ENCODE data around the gene NTM.
A peak's percentile ranks its signal among the peaks of the same experiment; 100 is the strongest.

The NTM gene

GRCh38 chr11:131687291-131688047, 317.1 kb downstream of the NTM start:
- TF ChIP-seq, protein P1, sequence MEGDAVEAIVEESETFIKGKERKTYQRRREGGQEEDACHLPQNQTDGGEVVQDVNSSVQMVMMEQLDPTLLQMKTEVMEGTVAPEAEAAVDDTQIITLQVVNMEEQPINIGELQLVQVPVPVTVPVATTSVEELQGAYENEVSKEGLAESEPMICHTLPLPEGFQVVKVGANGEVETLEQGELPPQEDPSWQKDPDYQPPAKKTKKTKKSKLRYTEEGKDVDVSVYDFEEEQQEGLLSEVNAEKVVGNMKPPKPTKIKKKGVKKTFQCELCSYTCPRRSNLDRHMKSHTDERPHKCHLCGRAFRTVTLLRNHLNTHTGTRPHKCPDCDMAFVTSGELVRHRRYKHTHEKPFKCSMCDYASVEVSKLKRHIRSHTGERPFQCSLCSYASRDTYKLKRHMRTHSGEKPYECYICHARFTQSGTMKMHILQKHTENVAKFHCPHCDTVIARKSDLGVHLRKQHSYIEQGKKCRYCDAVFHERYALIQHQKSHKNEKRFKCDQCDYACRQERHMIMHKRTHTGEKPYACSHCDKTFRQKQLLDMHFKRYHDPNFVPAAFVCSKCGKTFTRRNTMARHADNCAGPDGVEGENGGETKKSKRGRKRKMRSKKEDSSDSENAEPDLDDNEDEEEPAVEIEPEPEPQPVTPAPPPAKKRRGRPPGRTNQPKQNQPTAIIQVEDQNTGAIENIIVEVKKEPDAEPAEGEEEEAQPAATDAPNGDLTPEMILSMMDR (conservative IDR thresholded peaks at IDR 0.05; ENCODE audit: low read length): no peak
- no peak for DNase-seq (ENCODE audit: low read depth)
- no peak overlapping the region for H3K4me3 ChIP-seq (ENCODE audit: low read length)

DNA sequence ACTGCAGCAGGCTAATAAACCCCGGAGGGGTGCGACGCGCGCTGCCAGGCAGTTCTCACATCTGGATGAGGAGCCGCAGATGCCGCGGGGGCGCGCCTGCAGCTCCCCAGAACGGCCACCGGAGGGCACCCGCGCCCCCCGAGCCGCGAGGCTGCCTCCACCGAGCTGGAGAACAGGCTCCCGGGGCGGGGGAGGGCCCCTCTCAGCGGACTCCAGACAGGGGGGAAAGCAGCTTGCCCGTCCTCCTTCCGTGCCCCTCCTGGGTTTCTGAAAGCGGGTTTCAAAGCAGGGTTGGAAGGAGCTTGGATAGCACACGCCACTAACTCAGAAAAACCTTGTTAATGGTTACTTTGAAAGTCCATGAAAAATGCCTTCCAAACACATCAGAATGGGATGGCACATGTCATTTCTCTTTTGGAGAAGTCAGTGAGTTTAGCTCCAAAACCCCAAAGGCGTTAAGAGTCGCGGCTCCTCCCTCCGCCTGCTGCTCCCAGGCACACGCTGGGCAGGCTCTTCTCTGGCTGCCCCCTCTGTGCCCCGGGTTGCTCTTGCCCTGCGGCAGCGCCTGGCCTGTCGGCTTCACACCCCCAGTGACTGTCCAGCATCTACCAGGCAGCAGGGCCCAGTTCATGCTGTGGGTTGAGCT, 317.8 kb downstream of the NTM start:
- peak overlapping the region; percentile 52 for H3K4me3 ChIP-seq (ENCODE audit: low read length)
- TF ChIP-seq, protein P1 (conservative IDR thresholded peaks at IDR 0.05; ENCODE audit: low read length): peak; percentile 71
- peak; percentile 55 for DNase-seq (ENCODE audit: low read depth)

GRCh38 chr11:131689049-131689925, 318.9 kb downstream of the NTM start:
- DNase-seq (ENCODE audit: low read depth): no peak
- TF ChIP-seq, protein P1 (conservative IDR thresholded peaks at IDR 0.05; ENCODE audit: low read length): no peak
- no peak overlapping the region for H3K4me3 ChIP-seq (ENCODE audit: low read length)

- no peak overlapping the region for H3K4me3 ChIP-seq (ENCODE audit: low read length)
- TF ChIP-seq, protein P1 (conservative IDR thresholded peaks at IDR 0.05; ENCODE audit: low read length): no peak
- no peak for DNase-seq (ENCODE audit: low read depth)
Observed at GRCh38 chr11:131690362-131690761, 319.9 kb downstream of the NTM start.

DNA sequence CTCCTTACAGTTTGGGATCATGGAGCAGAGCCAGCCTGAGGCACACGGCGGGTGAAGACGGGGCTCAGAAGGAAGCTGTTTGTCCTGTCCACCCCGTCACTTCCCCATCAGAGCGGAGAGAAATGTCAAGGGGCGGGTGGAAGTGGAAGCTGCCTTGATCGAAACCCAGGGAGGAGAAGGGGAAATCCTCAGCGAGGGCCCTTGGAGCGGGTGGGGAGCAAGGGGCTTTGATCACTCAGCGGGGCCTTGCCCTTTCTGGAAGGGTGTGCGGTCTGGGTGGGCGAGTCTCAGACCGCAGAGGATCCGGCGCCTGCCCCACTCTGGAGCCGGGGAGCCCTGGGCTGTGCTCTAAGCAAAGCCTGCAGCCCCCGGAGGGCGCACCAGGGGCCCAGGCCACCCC, 320.4 kb downstream of the NTM start:
- TF ChIP-seq, protein P1 (conservative IDR thresholded peaks at IDR 0.05; ENCODE audit: low read length): no peak
- H3K4me3 ChIP-seq (ENCODE audit: low read length): no peak overlapping the region
- no peak for DNase-seq (ENCODE audit: low read depth)

DNA sequence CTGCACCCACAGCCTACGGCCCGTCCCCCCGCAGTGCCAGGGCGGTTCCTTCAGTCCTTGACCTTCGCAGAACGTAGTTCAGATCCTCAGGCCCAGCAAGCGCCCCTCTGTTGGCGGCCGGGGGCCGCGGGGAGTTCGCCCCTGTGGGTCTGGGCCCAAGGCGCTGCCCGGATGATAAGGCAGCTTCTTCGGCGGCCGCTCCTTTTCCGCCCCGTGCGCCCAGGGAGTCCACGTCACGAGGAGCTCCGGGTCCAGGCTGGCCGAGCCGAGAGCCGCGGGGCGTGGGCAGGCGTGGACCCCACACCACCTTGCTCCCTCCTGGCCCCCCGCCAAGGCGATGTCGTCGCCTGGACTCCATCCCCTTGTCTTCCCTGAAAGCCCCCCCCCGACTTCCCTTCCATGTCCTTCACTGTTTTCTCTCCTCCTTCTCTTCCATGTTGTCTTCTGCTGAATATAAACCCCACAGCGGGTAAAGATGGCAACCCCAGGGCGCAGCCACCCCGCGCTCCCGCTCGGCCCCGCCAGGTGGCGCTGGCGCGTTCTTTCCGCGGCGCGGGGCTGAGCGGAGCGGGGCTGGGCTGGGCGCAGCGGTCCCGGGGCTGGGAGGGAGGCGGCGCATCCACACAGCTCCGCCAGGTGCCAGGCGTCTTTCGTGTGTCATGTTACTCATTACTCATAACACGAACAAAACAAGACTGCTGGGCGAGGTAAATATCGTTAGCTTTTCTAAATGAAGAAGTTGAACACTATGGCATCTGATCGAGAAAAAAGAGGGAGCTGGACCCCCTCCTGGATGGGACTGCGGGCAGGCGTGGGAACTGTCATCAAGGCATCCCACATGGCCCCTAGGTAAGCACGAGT, 321.0 kb downstream of the NTM start:
- TF ChIP-seq, protein P1 (conservative IDR thresholded peaks at IDR 0.05; ENCODE audit: low read length): peak; percentile 53
- DNase-seq (ENCODE audit: low read depth): peak; percentile 13
- no peak overlapping the region for H3K4me3 ChIP-seq (ENCODE audit: low read length)
